HEK293 (cell line): ENCODE results near the gene ATF7IP2.

Experiments
- CTCF ChIA-PET: fragments of 350-600 bp; formaldehyde crosslinking; extraction: SDS; loops from one replicate; lab custom pipeline; 2021; ENCODE audit warnings: antibody characterized with exemption; lab: Yijun Ruan, JAX
- POLR2A ChIA-PET: fragments of 300-600 bp; formaldehyde crosslinking; extraction: SDS; loops from one replicate; lab custom pipeline; 2020; ENCODE audit warnings: antibody characterized with exemption, inconsistent platforms; lab: Yijun Ruan, JAX
- H3K27ac ChIP-seq: fragments of 200-500 bp; sonication (Bioruptor generic); 2 replicates; pipeline ENCODE4 v1.5.1; 2014; ENCODE audit warnings: low read depth, low read length, control low read depth, inconsistent platforms; ENCODE audit errors: extremely low read depth
- H3K36me3 ChIP-seq, 2 experiments: fragments of 200-500 bp in 1 of 2; sonication (Bioruptor generic) in 1 of 2; 1 replicate in 1 of 2; 2 replicates in 1 of 2; pipeline ENCODE4 v1.5.1; 2014 to 2017; ENCODE audit warnings: inconsistent platforms in 2 of 2, low read length in 2 of 2; ENCODE audit not compliant: control insufficient read depth in 2 of 2, insufficient read depth in 1 of 2
- H3K4me1 ChIP-seq: fragments of 200-500 bp; sonication (Bioruptor generic); 2 replicates; pipeline ENCODE4 v1.5.1; 2014; ENCODE audit warnings: mild to moderate bottlenecking, low read length, inconsistent platforms; ENCODE audit not compliant: control insufficient read depth, insufficient read depth
- H3K4me3 ChIP-seq: 2 replicates; pipeline ENCODE4 v1.5.1; 2011; ENCODE audit warnings: low read depth, mild to moderate bottlenecking, control low read depth, low read length, moderate library complexity
- H3K9me3 ChIP-seq: fragments of 200-500 bp; sonication (Bioruptor generic); 2 replicates; pipeline ENCODE4 v1.5.1; 2014; ENCODE audit warnings: low read depth, low read length, inconsistent platforms; ENCODE audit not compliant: control insufficient read depth, insufficient read depth
- BCL11A ChIP-seq: fragments of 450-650 bp; formaldehyde crosslinking; IDR thresholded peaks from 2 replicates; pipeline ENCODE4 v1.5.1; 2016; ENCODE audit warnings: low read depth, missing biosample characterization, missing genetic modification characterization
- GFI1B ChIP-seq: fragments of 450-650 bp; formaldehyde crosslinking; IDR thresholded peaks from 2 replicates; pipeline ENCODE4 v1.5.1; 2016; ENCODE audit warnings: missing biosample characterization, missing genetic modification characterization
- HIC1 ChIP-seq: fragments of 450-650 bp; formaldehyde crosslinking; IDR thresholded peaks from 2 replicates; pipeline ENCODE4 v1.5.1; 2016; ENCODE audit warnings: missing biosample characterization, missing genetic modification characterization
- HOXC10 ChIP-seq: sonication (generic); formaldehyde crosslinking; IDR thresholded peaks from 2 replicates; pipeline ENCODE4 v1.8.1; 2023; ENCODE audit warnings: mild to moderate bottlenecking, missing genetic modification reagents
- KLF8 ChIP-seq: fragments of 450-650 bp; formaldehyde crosslinking; IDR thresholded peaks from 2 replicates; pipeline ENCODE4 v1.5.1; 2016; ENCODE audit warnings: missing biosample characterization, missing genetic modification characterization
- PRDM1 ChIP-seq: fragments of 450-650 bp; formaldehyde crosslinking; IDR thresholded peaks from 2 replicates; pipeline ENCODE4; 2016; ENCODE audit warnings: missing biosample characterization, missing genetic modification characterization
- SCRT1 ChIP-seq: fragments of 450-650 bp; formaldehyde crosslinking; IDR thresholded peaks from 2 replicates; pipeline ENCODE4 v1.5.1; 2016; ENCODE audit warnings: missing biosample characterization, missing genetic modification characterization, borderline replicate concordance
- YY1 ChIP-seq: fragments of 450-650 bp; formaldehyde crosslinking; IDR thresholded peaks from 2 replicates; pipeline ENCODE4 v1.5.1; 2018; ENCODE audit warnings: missing biosample characterization, missing genetic modification characterization
- ZBTB17 ChIP-seq: fragments of 450-650 bp; formaldehyde crosslinking; IDR thresholded peaks from 2 replicates; pipeline ENCODE4 v1.5.1; 2016; ENCODE audit warnings: missing biosample characterization, missing genetic modification characterization
- ZBTB49 ChIP-seq: fragments of 450-650 bp; formaldehyde crosslinking; IDR thresholded peaks from 2 replicates; pipeline ENCODE4 v1.5.1; 2016; ENCODE audit warnings: missing biosample characterization, missing genetic modification characterization, low read depth
- ZNF18 ChIP-seq: fragments of 450-650 bp; formaldehyde crosslinking; IDR thresholded peaks from 2 replicates; pipeline ENCODE4 v1.5.1; 2016; ENCODE audit warnings: missing biosample characterization, missing genetic modification characterization
- ZNF24 ChIP-seq: fragments of 450-650 bp; formaldehyde crosslinking; IDR thresholded peaks from 2 replicates; pipeline ENCODE4 v1.5.1; 2016; ENCODE audit warnings: missing biosample characterization, missing genetic modification characterization
- ZNF266 ChIP-seq: fragments of 450-650 bp; formaldehyde crosslinking; IDR thresholded peaks from 2 replicates; pipeline ENCODE4 v1.5.1; 2016; ENCODE audit warnings: missing biosample characterization, missing genetic modification characterization, low read depth
- ZNF274 ChIP-seq, 2 experiments: fragments of 200-500 bp in 1 of 2; fragments of 450-650 bp in 1 of 2; sonication (Bioruptor generic) in 1 of 2; formaldehyde crosslinking in 1 of 2; IDR thresholded peaks; 2 replicates each; pipeline versions ENCODE4 v1.5.1 to v1.6.1; 2014 to 2016; ENCODE audit warnings: borderline replicate concordance in 1 of 2, inconsistent platforms in 1 of 2, low read length in 1 of 2, missing biosample characterization in 1 of 2, missing genetic modification characterization in 1 of 2
- ZNF530 ChIP-seq: fragments of 450-650 bp; formaldehyde crosslinking; IDR thresholded peaks from 2 replicates; pipeline ENCODE4 v1.5.1; 2016; ENCODE audit warnings: low read depth, missing biosample characterization, missing genetic modification characterization
- ZNF610 ChIP-seq: fragments of 450-650 bp; formaldehyde crosslinking; IDR thresholded peaks from 2 replicates; pipeline ENCODE4 v1.5.1; 2016; ENCODE audit warnings: missing biosample characterization, missing genetic modification characterization, borderline replicate concordance
- ZNF747 ChIP-seq: fragments of 450-650 bp; formaldehyde crosslinking; IDR thresholded peaks from 2 replicates; pipeline ENCODE4 v1.5.1; 2016; ENCODE audit warnings: missing biosample characterization, missing genetic modification characterization
- ZNF777 ChIP-seq: fragments of 450-650 bp; formaldehyde crosslinking; IDR thresholded peaks from 2 replicates; pipeline ENCODE4 v1.5.1; 2017; ENCODE audit warnings: missing biosample characterization, missing genetic modification characterization, borderline replicate concordance
- ZNF785 ChIP-seq: fragments of 450-650 bp; formaldehyde crosslinking; IDR thresholded peaks from 2 replicates; pipeline ENCODE4 v1.5.1; 2016; ENCODE audit warnings: missing biosample characterization, missing genetic modification characterization
- ZSCAN30 ChIP-seq: fragments of 450-650 bp; IDR thresholded peaks from 2 replicates; pipeline ENCODE4 v1.5.1; 2018; ENCODE audit warnings: missing biosample characterization, mild to moderate bottlenecking, missing genetic modification characterization, moderate library complexity

The ATF7IP2 gene

GRCh38 chr16:10386517-10387100 lies 748 bp downstream of the ATF7IP2 start:
- TF ChIP-seq ZNF18 (tag by site-specific recombination) (no peak), PRDM1 (tag by site-specific recombination) (peak; percentile 59; the same call in 1 of the 2 replicates)
- H3K36me3 ChIP-seq: peaks cover 8 to 15% of the 10 kb centered on the region in 2 experiments; a peak in 2 of 3 replicates
- ChIA-PET POLR2A (interaction anchor here (0.6 to 1.3 kb wide), 3 partner anchors 18 to 140 kb away, joined by 4 to 6 read pairs (median 6); no protein-coding TSS in a partner anchor), CTCF (interaction anchor here (0.7 to 0.9 kb wide), 2 partner anchors 18 to 132 kb away, joined by 3 read pairs; no protein-coding TSS in a partner anchor)
- H3K9me3 ChIP-seq: no peaks in the 10 kb centered on the region
- H3K4me3 ChIP-seq: peak overlapping the region; percentile 75
- no peaks in the 10 kb centered on the region for H3K4me1 ChIP-seq
- peak overlapping the region; percentile 60; the same call in 1 of the 2 replicates for H3K27ac ChIP-seq

GRCh38 chr16:10387188-10387617 lies 1.3 kb downstream of the ATF7IP2 start:
- POLR2A ChIA-PET: interaction anchor here (0.7 to 1.0 kb wide), 3 partner anchors 12 to 141 kb away, joined by 3 to 4 read pairs (median 3); no protein-coding TSS in a partner anchor
- no peak overlapping the region for H3K27ac ChIP-seq
- H3K4me3 ChIP-seq: peak overlapping the region; percentile 75
- CTCF ChIA-PET: interaction anchor here (0.9 kb wide), 1 partner anchor 18 kb away, joined by 3 read pairs; no protein-coding TSS in a partner anchor
- peaks cover 8 to 15% of the 10 kb centered on the region in 2 experiments; a peak in 2 of 3 replicates for H3K36me3 ChIP-seq
- no peaks in the 10 kb centered on the region for H3K4me1 ChIP-seq
- no peaks in the 10 kb centered on the region for H3K9me3 ChIP-seq
- TF ChIP-seq ZSCAN30 (tag by site-specific recombination) (no peak), ZNF24 (no peak), KLF8 (tag by site-specific recombination) (no peak), ZNF274 (IDR thresholded peaks at IDR 0.05; ENCODE audit: low read length) (no peak), ZNF274 (tag by site-specific recombination; IDR thresholded peaks at IDR 0.05; ENCODE audit: borderline replicate concordance) (no peak), ZNF610 (tag by site-specific recombination) (no peak), ZNF777 (tag by site-specific recombination) (no peak)

- no peaks in the 10 kb centered on the region for H3K9me3 ChIP-seq
- H3K4me1 ChIP-seq: no peaks in the 10 kb centered on the region
- no peak overlapping the region for H3K4me3 ChIP-seq
- no peak overlapping the region for H3K27ac ChIP-seq
- ChIA-PET CTCF (interaction anchor here (0.7 to 1.5 kb wide), 2 partner anchors 133 to 171 kb away, joined by 3 to 5 read pairs; no protein-coding TSS in a partner anchor), POLR2A (no interaction called here)
- H3K36me3 ChIP-seq: peaks cover 8 to 15% of the 10 kb centered on the region in 2 experiments; a peak in 2 of 3 replicates
- TF ChIP-seq SCRT1 (tag by site-specific recombination) (no peak), ZNF266 (tag by site-specific recombination) (no peak), ZNF747 (tag by site-specific recombination) (no peak), ZNF530 (tag by site-specific recombination) (no peak), YY1 (tag by site-specific recombination) (no peak), ZBTB17 (tag by site-specific recombination) (no peak), HIC1 (no peak), BCL11A (tag by site-specific recombination) (no peak), ZNF785 (tag by site-specific recombination) (no peak), GFI1B (no peak), ZBTB49 (no peak), HOXC10 (CRISPR knock-in tag) (no peak)
These were observed 3.1 kb downstream of the ATF7IP2 start for GRCh38 chr16:10388988-10389387.
